ENCODE results near the gene RDH11. TPM values are rescaled to one million over a fixed set of nuclear protein-coding genes. Genes with fewer than 3 reads are reported as not detected.
A peak's percentile ranks its signal among the peaks of the same experiment; 100 is the strongest.

The RDH11 gene
- total RNA-seq, 1 experiment from 2014 or later = 54.6 TPM

- Histone ChIP-seq H3K4me1 (ENCODE audit: control insufficient read depth in 1 of 2, insufficient read depth in 2 of 2, low read length in 2 of 2) (peaks cover 4 to 19% of the 10 kb centered on the region in 2 experiments), H3K4me2 (ENCODE audit: low read length) (peak within 1 kb of the TSS; percentile 83), H3K27ac (ENCODE audit: low read depth, low read length) (peak within 1 kb of the TSS; percentile 94), H4K20me1 (ENCODE audit: insufficient read depth) (no peaks in the 10 kb centered on the region), H3K9ac (ENCODE audit: low read length) (peak within 1 kb of the TSS; percentile 80), H3K9me2 (ENCODE audit: insufficient read depth) (no peaks in the 10 kb centered on the region), H2AFZ (ENCODE audit: low read depth, low read length, poor library complexity, severe bottlenecking) (no peak within 1 kb of the TSS), H3K9me3 (ENCODE audit: control insufficient read depth in 1 of 2, insufficient read depth in 1 of 2, low read depth in 1 of 2, low read length in 2 of 2) (no peaks in the 10 kb centered on the region), H3K4me3 (replicated peaks in 1 of 2; ENCODE audit: low read depth in 1 of 2, low read length in 2 of 2) (peak within 1 kb of the TSS; percentile 68 to 80), H3K27me3 (ENCODE audit: insufficient read depth, low read length) (no peaks in the 10 kb centered on the region), H3K79me2 (ENCODE audit: insufficient read depth, low read length) (peaks cover 44% of the 10 kb centered on the region), H3K36me3 (ENCODE audit: control insufficient read depth in 1 of 2, insufficient read depth in 2 of 2, low read length in 2 of 2) (peaks cover 11 to 14% of the 10 kb centered on the region in 2 experiments; a peak in 3 of 4 replicates)
- intact Hi-C loops (cut with micrococcal nuclease) = no loop called here
- POLR2A ChIA-PET = interaction anchor here (1.1 kb wide), 1 partner anchor 21 kb away, joined by 3 read pairs; the partner anchor contains the start of gene RDH11
- CTCF ChIA-PET = interaction anchor here (2.5 kb wide), 1 partner anchor 30 kb away, joined by 13 read pairs; no protein-coding TSS in a partner anchor
- ATAC-seq = peak; percentile 90
- peak; percentile 81 for TF ChIP-seq POLR2AphosphoS5 (IDR thresholded peaks at IDR 0.05; ENCODE audit: low read depth, low read length)
- TF ChIP-seq CBX3 (IDR thresholded peaks at IDR 0.05; ENCODE audit: low read depth) = 0 out of 2 replicates have a peak, but pooled peaks have one; percentile 41
- TF ChIP-seq SIN3A (IDR thresholded peaks at IDR 0.05; ENCODE audit: low read depth) = peak; percentile 74
- TF ChIP-seq TCF7L2 (IDR thresholded peaks at IDR 0.05; ENCODE audit: borderline replicate concordance, extremely low read depth, insufficient read depth, insufficient read length) = peak; percentile 41
- TF ChIP-seq JUND (IDR thresholded peaks at IDR 0.05) = no peak; the same call in 1 of the 2 replicates
- peak; percentile 91 for TF ChIP-seq ZFX (IDR thresholded peaks at IDR 0.05)
- TF ChIP-seq MAX (IDR thresholded peaks at IDR 0.05) = peak; percentile 54; the same call in 1 of the 2 replicates
- TF ChIP-seq REST (IDR thresholded peaks at IDR 0.05; ENCODE audit: low read depth) = no peak
- peak; percentile 79 for TF ChIP-seq ELF1 (IDR thresholded peaks at IDR 0.05; ENCODE audit: borderline replicate concordance, low read depth)
- no peak for TF ChIP-seq CTCF (IDR thresholded peaks at IDR 0.05 in 2 of 3, conservative IDR thresholded peaks at IDR 0.05 in 1 of 3; ENCODE audit: borderline replicate concordance in 1 of 3, insufficient read depth in 1 of 3, low read depth in 2 of 3, low read length in 2 of 3)
- no peak for TF ChIP-seq SRF (IDR thresholded peaks at IDR 0.05; ENCODE audit: low read depth)
- peak; percentile 86 for TF ChIP-seq SP1 (IDR thresholded peaks at IDR 0.05; ENCODE audit: low read depth)
- no peak for TF ChIP-seq POLR2A (IDR thresholded peaks at IDR 0.05; ENCODE audit: borderline replicate concordance, extremely low read depth, insufficient read depth, insufficient read length)
- TF ChIP-seq EGR1 (IDR thresholded peaks at IDR 0.05; ENCODE audit: low read depth) = peak; percentile 79
- BruUV-seq (replicated peaks) = no TSS peak
- peak; percentile 48 for DNase-seq (ENCODE audit: low read depth, low spot score)
- RAD21 ChIA-PET (ENCODE audit: low non-redundant PET in 1 of 2, low total read pairs in 2 of 2, uncharacterized antibody in 2 of 2, unreplicated experiment in 2 of 2) = interaction anchor here in 1 of 2 experiments (0.6 to 1.5 kb wide), 2 partner anchors 14 to 30 kb away, joined by 3 read pairs; no protein-coding TSS in a partner anchor
These were observed 20.9 kb downstream of the RDH11 start, which contains the start of gene VTI1B for GRCh38 chr14:67674480-67675218. Gene VTI1B (minus strand): TSS chr14:67674632. CDS start chr14:67674489, 143 bp downstream.
